Aorta (tissue), 5 donors: Measurements from ENCODE around the gene MACROD2. TPM values are rescaled to one million over a fixed set of nuclear protein-coding genes. Genes with fewer than 3 reads are reported as not detected.
"Not testable (repeated sequence)": the region's sequence is repeated elsewhere in the genome, so short reads cannot be mapped to it uniquely, and the experiment has no call there.

Experiments used
- ATAC-seq: fragments of 200-7000 bp; cut with Tn5 transposase; one replicate; pipeline ENCODE4 v1.9.1; 2022; ENCODE audit warnings: moderate library complexity; ENCODE audit not compliant: low FRiP score
- DNase-seq, 2 donors: peaks; one replicate each; pipeline ENCODE4 v3.0.0-alpha.2; 2020
- H3K27ac ChIP-seq, 2 donors: one replicate each; pipeline ENCODE4 v1.5.1; 2013; ENCODE audit warnings: low read length in 2 of 2, mild to moderate bottlenecking in 2 of 2, moderate library complexity in 2 of 2, control low read depth in 1 of 2, inconsistent platforms in 1 of 2, low read depth in 1 of 2
- H3K27me3 ChIP-seq, 2 donors: one replicate each; pipeline ENCODE4 v1.6.1; 2013; ENCODE audit warnings: control low read depth in 1 of 2, low read length in 1 of 2, mild to moderate bottlenecking in 1 of 2, moderate library complexity in 1 of 2; ENCODE audit not compliant: insufficient read depth in 2 of 2, control insufficient read depth in 1 of 2
- H3K36me3 ChIP-seq, 2 donors: one replicate each; pipeline ENCODE4 v1.6.1; 2013; ENCODE audit warnings: control low read depth in 1 of 2, low read length in 1 of 2, mild to moderate bottlenecking in 1 of 2; ENCODE audit not compliant: insufficient read depth in 2 of 2, control insufficient read depth in 1 of 2
- H3K4me1 ChIP-seq, 2 donors: one replicate each; pipeline ENCODE4 v1.6.1; 2013; ENCODE audit warnings: low read length in 2 of 2, control low read depth in 1 of 2, mild to moderate bottlenecking in 1 of 2, moderate library complexity in 1 of 2; ENCODE audit not compliant: insufficient read depth in 2 of 2, control insufficient read depth in 1 of 2
- H3K4me3 ChIP-seq, 2 donors: one replicate each; pipeline ENCODE4 v1.5.1; 2013; ENCODE audit warnings: low read length in 2 of 2, control low read depth in 1 of 2, mild to moderate bottlenecking in 1 of 2
- H3K9me3 ChIP-seq: one replicate; pipeline ENCODE4 v1.6.1; 2013; ENCODE audit warnings: mild to moderate bottlenecking, low read length; ENCODE audit not compliant: control insufficient read depth
- WGBS, 2 donors: extraction: QIAGEN DNeasy Blood & Tissue Kit; methylation state at CpG; one replicate each; pipeline ENCODE4 v1.1.7; 2013; 5-methylcytosine and 5-hydroxymethylcytosine counted together
- intact Hi-C, 2 donors: fragments of 100-400 bp; cut with DNase I; formaldehyde crosslinking; loops; one replicate each; pipeline versions ENCODE4 v1.14.2 to v1.15.0; 2022
- polyA plus RNA-seq, 2 donors: library from polyadenylated mRNA; stranded (reverse); fragments of 200-250 nt; gene quantifications; one replicate each; pipeline ENCODE4 v1.2.3, GENCODE V29; 2013
- total RNA-seq, 2 donors: library from RNA; stranded (reverse); fragmentation: NEBNext Ultra II Directional; extraction: Animal tissue kit (Norgen Biotek cat#: 25700); gene quantifications; one replicate each; pipeline ENCODE4 v1.2.1, GENCODE V29; 2021
- donor health status: healthy with polysubstance abuse.
- donor health status: Bipolar disorder and iron deficiency.
- donor health status: DM: no; HTN: no; CAD: no.
- donor health status: DM: no; HTN: no; CAD: no.
- donor health status: DM: yes; HTN: yes; CAD: no.

Gene MACROD2
- total and polyA plus RNA-seq, 4 donors = 0.90 to 11.2 (median 4.8) TPM

- H3K36me3 ChIP-seq = peaks cover 0 to 1% of the 10 kb centered on the region in 2 donors
- H3K4me1 ChIP-seq = no peaks in the 10 kb centered on the region
- no peak overlapping the region for H3K4me3 ChIP-seq
- H3K9me3 ChIP-seq = peaks cover 1% of the 10 kb centered on the region
- 79 to 85% methylated on average over 9 of the region's 9 CpGs for WGBS, 2 donors
- intact Hi-C loops = no loop called here
- no peak overlapping the region for H3K27ac ChIP-seq
- DNase-seq (no peak), ATAC-seq (no peak)
- H3K27me3 ChIP-seq = no peaks in the 10 kb centered on the region
Measured at GRCh38 chr20:16007962-16008361, 2012.6 kb downstream of the MACROD2 start.

DNA sequence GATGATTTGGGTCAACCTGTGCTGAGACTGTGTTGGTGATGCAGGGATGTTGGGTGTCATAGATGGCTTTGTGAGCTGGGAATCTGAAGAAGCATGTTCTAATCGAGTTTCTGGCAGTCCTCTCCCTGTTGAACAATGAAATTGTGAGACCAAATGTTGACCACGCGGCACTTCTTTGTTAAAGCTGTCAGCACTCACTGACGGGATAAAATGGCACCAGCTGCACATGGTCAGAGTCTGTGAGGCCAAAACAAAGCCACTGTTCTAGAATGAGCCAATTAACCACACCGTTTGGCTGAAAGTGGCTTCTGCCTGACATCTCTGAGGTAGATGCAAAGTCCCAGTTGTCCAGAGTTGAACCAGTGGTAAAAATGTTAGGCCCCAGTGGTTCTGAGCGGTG is 2015.7 kb downstream of the MACROD2 start:
- intact Hi-C loops = no loop called here
- WGBS, 2 donors = 79 to 83% methylated on average over 6 of the region's 6 CpGs
- H3K9me3 ChIP-seq = peaks cover 1% of the 10 kb centered on the region
- no peak overlapping the region for H3K4me3 ChIP-seq
- H3K4me1 ChIP-seq = no peaks in the 10 kb centered on the region
- H3K27ac ChIP-seq = no peak overlapping the region
- DNase-seq (no peak), ATAC-seq (no peak)
- no peaks in the 10 kb centered on the region for H3K27me3 ChIP-seq
- peaks cover 0 to 1% of the 10 kb centered on the region in 2 donors for H3K36me3 ChIP-seq

DNA sequence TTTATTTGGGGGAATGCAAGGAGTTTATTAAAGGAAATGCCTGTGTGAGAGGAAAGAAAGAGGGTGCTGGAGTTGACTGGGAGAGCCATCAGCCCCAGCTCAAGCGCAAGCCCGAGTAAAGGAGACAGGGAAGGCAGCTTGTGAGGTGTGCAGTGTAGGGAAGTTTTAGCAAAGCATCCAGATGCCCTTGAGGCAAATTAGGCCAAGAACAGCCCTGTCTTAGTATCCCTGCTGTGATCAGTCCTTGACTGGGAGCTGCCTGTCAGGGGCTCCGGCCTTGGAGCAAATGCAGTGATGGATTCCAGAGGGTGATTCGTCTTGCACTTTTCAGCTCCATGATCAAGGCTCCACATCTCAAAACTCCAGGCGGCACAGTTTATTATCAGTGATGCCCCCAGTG is 2016.2 kb downstream of the MACROD2 start:
- H3K4me3 ChIP-seq = no peak overlapping the region
- no peaks in the 10 kb centered on the region for H3K27me3 ChIP-seq
- no peaks in the 10 kb centered on the region for H3K4me1 ChIP-seq
- H3K27ac ChIP-seq = no peak overlapping the region
- 94 to 95% methylated on average over 5 of the region's 5 CpGs for WGBS, 2 donors
- ATAC-seq (no peak), DNase-seq (no peak)
- H3K36me3 ChIP-seq = peaks cover 0 to 1% of the 10 kb centered on the region in 2 donors
- intact Hi-C loops = no loop called here
- peaks cover 1% of the 10 kb centered on the region for H3K9me3 ChIP-seq

DNA sequence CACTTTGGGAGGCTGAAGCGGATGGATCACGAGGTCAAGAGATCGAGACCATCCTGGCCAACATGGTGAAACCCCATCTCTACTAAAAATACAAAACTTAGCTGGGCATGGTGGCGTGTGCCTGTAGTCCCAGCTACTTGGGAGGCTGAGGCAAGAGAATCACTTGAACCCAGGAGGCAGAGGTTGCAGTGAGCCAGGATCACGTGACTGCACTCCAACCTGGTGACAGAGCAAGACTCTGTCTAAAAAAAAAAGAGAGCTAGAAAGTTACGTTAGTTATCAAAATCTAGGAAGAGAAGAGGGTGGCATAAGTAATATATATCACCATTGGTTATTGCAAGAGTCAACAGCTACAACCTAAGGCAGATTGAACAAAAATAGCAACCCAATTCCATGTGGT is 2017.6 kb downstream of the MACROD2 start:
- ATAC-seq, H3K27ac ChIP-seq, H3K9me3 ChIP-seq, H3K4me1 ChIP-seq, H3K27me3 ChIP-seq, H3K4me3 ChIP-seq, intact Hi-C loops, DNase-seq, H3K36me3 ChIP-seq: not testable (repeated sequence)
- 91 to 95% methylated on average over 6 of the region's 6 CpGs for WGBS, 2 donors

DNA sequence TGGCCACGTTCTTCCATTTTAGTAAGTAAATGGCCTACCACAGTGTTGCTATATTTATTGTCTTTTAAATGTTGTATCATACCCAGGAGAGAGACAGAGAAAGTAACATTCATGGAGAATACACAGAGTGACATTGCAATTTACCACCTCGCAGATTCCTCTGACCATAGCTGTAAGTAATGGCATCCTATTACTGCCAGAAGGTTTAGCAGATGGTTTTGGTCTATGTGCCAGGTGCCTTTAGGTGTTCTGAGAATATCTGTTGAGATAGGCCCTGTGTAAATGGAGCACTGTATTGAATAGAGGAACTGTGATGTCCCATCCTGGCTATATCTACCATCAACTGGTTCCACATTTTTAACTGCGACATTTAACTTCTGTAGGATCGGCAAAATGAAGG is 2018.3 kb downstream of the MACROD2 start:
- WGBS, 2 donors = 96 to 98% methylated on average over 4 of the region's 4 CpGs
- H3K9me3 ChIP-seq = peaks cover 1% of the 10 kb centered on the region
- H3K4me3 ChIP-seq = no peak overlapping the region
- no peak for ATAC-seq
- no peaks in the 10 kb centered on the region for H3K4me1 ChIP-seq
- H3K27me3 ChIP-seq = no peaks in the 10 kb centered on the region
- DNase-seq = no peak
- intact Hi-C loops = no loop called here
- H3K36me3 ChIP-seq = peaks cover 0 to 1% of the 10 kb centered on the region in 2 donors
- H3K27ac ChIP-seq = no peak overlapping the region

- Histone ChIP-seq H3K4me1 (no peaks in the 10 kb centered on the region), H3K36me3 (peaks cover 0 to 1% of the 10 kb centered on the region in 2 donors), H3K4me3 (no peak overlapping the region), H3K27ac (no peak overlapping the region), H3K27me3 (no peaks in the 10 kb centered on the region), H3K9me3 (peaks cover 1% of the 10 kb centered on the region)
- ATAC-seq (no peak), DNase-seq (no peak)
- intact Hi-C loops = no loop called here
- 68 to 83% methylated on average over 2 of the region's 2 CpGs for WGBS, 2 donors
Measured at GRCh38 chr20:16014436-16014835, 2019.1 kb downstream of the MACROD2 start.

- no peaks in the 10 kb centered on the region for H3K36me3 ChIP-seq
- H3K27me3 ChIP-seq = no peaks in the 10 kb centered on the region
- no peak overlapping the region for H3K27ac ChIP-seq
- H3K4me1 ChIP-seq = no peaks in the 10 kb centered on the region
- DNase-seq (no peak), ATAC-seq (no peak)
- WGBS, 2 donors = 63 to 87% methylated on average over 1 of the region's 1 CpG
- no peaks in the 10 kb centered on the region for H3K9me3 ChIP-seq
- intact Hi-C loops = no loop called here
- H3K4me3 ChIP-seq = no peak overlapping the region
Measured at GRCh38 chr20:16017656-16018055, 2022.3 kb downstream of the MACROD2 start.

- Histone ChIP-seq H3K9me3 (no peaks in the 10 kb centered on the region), H3K27me3 (no peaks in the 10 kb centered on the region), H3K36me3 (no peaks in the 10 kb centered on the region), H3K27ac (no peak overlapping the region), H3K4me1 (no peaks in the 10 kb centered on the region), H3K4me3 (no peak overlapping the region)
- no peak for DNase-seq
- no peak for ATAC-seq
- intact Hi-C loops = no loop called here
Measured at GRCh38 chr20:16018881-16019280, 2023.6 kb downstream of the MACROD2 start.

GRCh38 chr20:16020971-16021370 is 2025.7 kb downstream of the MACROD2 start:
- ATAC-seq = no peak
- Histone ChIP-seq H3K9me3 (no peaks in the 10 kb centered on the region), H3K36me3 (no peaks in the 10 kb centered on the region), H3K4me3 (no peak overlapping the region), H3K27me3 (no peaks in the 10 kb centered on the region), H3K4me1 (no peaks in the 10 kb centered on the region), H3K27ac (no peak overlapping the region)
- no peak for DNase-seq
- intact Hi-C loops = no loop called here
- 61 to 63% methylated on average over 3 of the region's 3 CpGs for WGBS, 2 donors
